ENCODE data around the gene FECH. TPM values are rescaled to one million over a fixed set of nuclear protein-coding genes. Genes with fewer than 3 reads are reported as not detected.

The FECH gene
- total and polyA plus RNA-seq, 10 of the 15 experiments (the other 5 are each of a cell fraction or from before 2014, with no cell fraction given), result 9.9 to 50.0 (median 30.1) TPM

- TF ChIP-seq E2F8 (IDR thresholded peaks at IDR 0.05; ENCODE audit: low read depth, partially characterized antibody) (peak; percentile 48), CBX5 (IDR thresholded peaks at IDR 0.05; ENCODE audit: low read depth) (0 out of 2 replicates have a peak, but pooled peaks have one; percentile 72), GATAD2B (conservative IDR thresholded peaks at IDR 0.05; ENCODE audit: low read depth) (peak; percentile 84), E4F1 (IDR thresholded peaks at IDR 0.05; ENCODE audit: borderline replicate concordance, partially characterized antibody) (peak; percentile 92), TCF7 (IDR thresholded peaks at IDR 0.05; ENCODE audit: borderline replicate concordance) (peak; percentile 78; the same call in 1 of the 2 replicates), IKZF2 (IDR thresholded peaks at IDR 0.05) (peak; percentile 77 to 86), ZBTB11 (CRISPR knock-in tag; IDR thresholded peaks at IDR 0.05) (no peak), STAT3 (IDR thresholded peaks at IDR 0.05; ENCODE audit: low read depth, low read length) (no peak), ETV6 (conservative IDR thresholded peaks at IDR 0.05 in 1 of 2, IDR thresholded peaks at IDR 0.05 in 1 of 2; ENCODE audit: borderline replicate concordance in 1 of 2, low read depth in 1 of 2) (0 out of 4 replicates have a peak, but pooled peaks of 1 of the 2 experiments have one; percentile 12), PBX3 (IDR thresholded peaks at IDR 0.05; ENCODE audit: insufficient replicate concordance, low read depth, low read length) (peak; percentile 4), RELA (IDR thresholded peaks at IDR 0.05; ENCODE audit: borderline replicate concordance, partially characterized antibody) (peak; percentile 64), TARDBP (IDR thresholded peaks at IDR 0.05; ENCODE audit: borderline replicate concordance) (peak; percentile 93), RCOR1 (conservative IDR thresholded peaks at IDR 0.05; ENCODE audit: low read depth, low read length) (peak; percentile 78; the same call in 1 of the 2 replicates), USF1 (IDR thresholded peaks at IDR 0.05; ENCODE audit: borderline replicate concordance, extremely low read length, insufficient read depth, low read depth, low read length) (no peak), CBFB (IDR thresholded peaks at IDR 0.05; ENCODE audit: low read depth) (peak; percentile 53; the same call in 1 of the 2 replicates), POLR2AphosphoS5 (IDR thresholded peaks at IDR 0.05; ENCODE audit: low read length) (peak; percentile 25; the same call in 1 of the 2 replicates), BCL11A (IDR thresholded peaks at IDR 0.05; ENCODE audit: low read depth, low read length) (no peak), ZNF217 (IDR thresholded peaks at IDR 0.05) (peak; percentile 74)
Observed at GRCh38 chr18:57630002-57630753, 43.7 kb upstream of the FECH start (continued).

Data from GM12878 (cell line).